Caco-2 (cell line): ENCODE results near the gene SELENON. TPM values are rescaled to one million over a fixed set of nuclear protein-coding genes. Genes with fewer than 3 reads are reported as not detected.

Experiments used
- BruUV-seq: library from RNA; stranded (reverse); fragments of 400-500 nt; replicated peaks from 2 replicates; lab custom pipeline; 2021; lab: Mats Ljungman, UMichigan
- CTCF ChIA-PET: fragments of 300-600 bp; sonication (Branson Sonifier 250); formaldehyde crosslinking; loops from one replicate; lab custom pipeline; 2022; ENCODE audit warnings: antibody characterized with exemption; lab: Charles Lee
- POLR2A ChIA-PET: fragments of 300-600 bp; sonication (Branson Sonifier 250); formaldehyde crosslinking; loops from one replicate; lab custom pipeline; 2022; ENCODE audit warnings: antibody characterized with exemption; lab: Charles Lee
- DNase-seq, 2 experiments: peaks; one replicate each; pipeline versions ENCODE4 v3.0.0 to v3.0.0-alpha.2; 2020 to 2022
- H3K27me3 ChIP-seq: replicated peaks from 2 replicates; pipeline ENCODE4 v1.6.0; 2011; ENCODE audit warnings: low read length; ENCODE audit not compliant: control insufficient read depth, insufficient read depth
- H3K36me3 ChIP-seq: 2 replicates; pipeline ENCODE4 v1.5.1; 2011; ENCODE audit warnings: low read length; ENCODE audit not compliant: control insufficient read depth, insufficient read depth
- H3K4me1 ChIP-seq: fragments of 250-450 bp; sonication (Bioruptor Pico); 2 replicates; pipeline ENCODE4 v1.5.1; 2020; ENCODE audit warnings: mild to moderate bottlenecking
- H3K4me3 ChIP-seq: 2 replicates; pipeline ENCODE4 v1.5.1; 2011; ENCODE audit warnings: low read depth, mild to moderate bottlenecking, control low read depth, low read length
- H3K9me3 ChIP-seq: fragments of 250-450 bp; sonication (Bioruptor Pico); 2 replicates; pipeline ENCODE4 v1.5.1; 2020; ENCODE audit warnings: mild to moderate bottlenecking, moderate library complexity
- H3K27ac Mint-ChIP-seq: one replicate; pipeline ENCODE4 v1.8.0; 2022; ENCODE audit warnings: mixed read lengths; ENCODE audit not compliant: unreplicated experiment
- H3K27me3 Mint-ChIP-seq: one replicate; pipeline ENCODE4 v1.8.0; 2022; ENCODE audit warnings: mixed read lengths; ENCODE audit not compliant: insufficient read depth, unreplicated experiment
- H3K36me3 Mint-ChIP-seq: one replicate; pipeline ENCODE4 v1.8.0; 2022; ENCODE audit warnings: mild to moderate bottlenecking, mixed read lengths; ENCODE audit not compliant: insufficient read depth, unreplicated experiment
- H3K4me1 Mint-ChIP-seq: one replicate; pipeline ENCODE4 v1.8.0; 2022; ENCODE audit warnings: low read depth, mixed read lengths; ENCODE audit not compliant: unreplicated experiment
- H3K4me3 Mint-ChIP-seq: one replicate; pipeline ENCODE4 v1.8.0; 2022; ENCODE audit warnings: mild to moderate bottlenecking, moderate library complexity, mixed read lengths; ENCODE audit not compliant: unreplicated experiment
- H3K9me3 Mint-ChIP-seq: one replicate; pipeline ENCODE4 v1.8.0; 2022; ENCODE audit warnings: mixed read lengths; ENCODE audit not compliant: unreplicated experiment
- intact Hi-C: fragments of 100-400 bp; cut with micrococcal nuclease; formaldehyde crosslinking; loops from one replicate; pipeline ENCODE4 v1.10.0; 2022; ENCODE audit not compliant: unreplicated experiment
- total RNA-seq: library from RNA; stranded (reverse); gene quantifications from 2 replicates; pipeline ENCODE4 v1.2.3, GENCODE V29; 2022
- TF ChIP-seq, protein P1 (sequence below), 2 experiments: fragments of 200-600 bp in 1 of 2; IDR thresholded peaks; 1 replicate in 1 of 2; 2 replicates in 1 of 2; pipeline versions ENCODE4 v1.5.1 to v1.8.0; 2011 to 2022; ENCODE audit warnings: antibody characterized with exemption in 1 of 2, control low read depth in 1 of 2, inconsistent platforms in 1 of 2, low read depth in 1 of 2, low read length in 1 of 2, mild to moderate bottlenecking in 1 of 2, moderate library complexity in 1 of 2; ENCODE audit not compliant: insufficient read depth in 1 of 2, severe bottlenecking in 1 of 2, unreplicated experiment in 1 of 2

The SELENON gene
- total RNA-seq, 1 experiment from 2014 or later, result 58.3 TPM

GRCh38 chr1:25861316-25862286, 61.6 kb downstream of the SELENON start:
- Histone ChIP-seq H3K36me3 (peaks cover 2% of the 10 kb centered on the region; the same call in 1 of the 2 replicates), H3K9me3 (no peaks in the 10 kb centered on the region; the same call in 1 of the 2 replicates), H3K27me3 (no peaks in the 10 kb centered on the region), H3K4me1 (peaks cover 6% of the 10 kb centered on the region; the same call in 1 of the 2 replicates), H3K4me3 (no peak overlapping the region)
- Mint-ChIP-seq H3K9me3 (no peaks in the 10 kb centered on the region), H3K27me3 (no peaks in the 10 kb centered on the region), H3K4me3 (peak overlapping the region; percentile 12), H3K36me3 (peaks cover 33% of the 10 kb centered on the region), H3K27ac (no peak overlapping the region), H3K4me1 (peaks cover 10% of the 10 kb centered on the region)
- TSS peak; percentile 21 for BruUV-seq
- intact Hi-C loops, result no loop called here
- ChIA-PET POLR2A (no interaction called here), CTCF (interaction anchor here (0.6 kb wide), 1 partner anchor 14 kb away, joined by 3 read pairs; the partner anchor contains the start of gene PAQR7)
- DNase-seq, result peak in 1 of 2 experiments; percentile 9
- TF ChIP-seq, protein P1, sequence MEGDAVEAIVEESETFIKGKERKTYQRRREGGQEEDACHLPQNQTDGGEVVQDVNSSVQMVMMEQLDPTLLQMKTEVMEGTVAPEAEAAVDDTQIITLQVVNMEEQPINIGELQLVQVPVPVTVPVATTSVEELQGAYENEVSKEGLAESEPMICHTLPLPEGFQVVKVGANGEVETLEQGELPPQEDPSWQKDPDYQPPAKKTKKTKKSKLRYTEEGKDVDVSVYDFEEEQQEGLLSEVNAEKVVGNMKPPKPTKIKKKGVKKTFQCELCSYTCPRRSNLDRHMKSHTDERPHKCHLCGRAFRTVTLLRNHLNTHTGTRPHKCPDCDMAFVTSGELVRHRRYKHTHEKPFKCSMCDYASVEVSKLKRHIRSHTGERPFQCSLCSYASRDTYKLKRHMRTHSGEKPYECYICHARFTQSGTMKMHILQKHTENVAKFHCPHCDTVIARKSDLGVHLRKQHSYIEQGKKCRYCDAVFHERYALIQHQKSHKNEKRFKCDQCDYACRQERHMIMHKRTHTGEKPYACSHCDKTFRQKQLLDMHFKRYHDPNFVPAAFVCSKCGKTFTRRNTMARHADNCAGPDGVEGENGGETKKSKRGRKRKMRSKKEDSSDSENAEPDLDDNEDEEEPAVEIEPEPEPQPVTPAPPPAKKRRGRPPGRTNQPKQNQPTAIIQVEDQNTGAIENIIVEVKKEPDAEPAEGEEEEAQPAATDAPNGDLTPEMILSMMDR (IDR thresholded peaks at IDR 0.05; ENCODE audit: insufficient read depth in 1 of 2, low read depth in 1 of 2, low read length in 1 of 2, severe bottlenecking in 1 of 2, unreplicated experiment in 1 of 2), result no peak

DNA sequence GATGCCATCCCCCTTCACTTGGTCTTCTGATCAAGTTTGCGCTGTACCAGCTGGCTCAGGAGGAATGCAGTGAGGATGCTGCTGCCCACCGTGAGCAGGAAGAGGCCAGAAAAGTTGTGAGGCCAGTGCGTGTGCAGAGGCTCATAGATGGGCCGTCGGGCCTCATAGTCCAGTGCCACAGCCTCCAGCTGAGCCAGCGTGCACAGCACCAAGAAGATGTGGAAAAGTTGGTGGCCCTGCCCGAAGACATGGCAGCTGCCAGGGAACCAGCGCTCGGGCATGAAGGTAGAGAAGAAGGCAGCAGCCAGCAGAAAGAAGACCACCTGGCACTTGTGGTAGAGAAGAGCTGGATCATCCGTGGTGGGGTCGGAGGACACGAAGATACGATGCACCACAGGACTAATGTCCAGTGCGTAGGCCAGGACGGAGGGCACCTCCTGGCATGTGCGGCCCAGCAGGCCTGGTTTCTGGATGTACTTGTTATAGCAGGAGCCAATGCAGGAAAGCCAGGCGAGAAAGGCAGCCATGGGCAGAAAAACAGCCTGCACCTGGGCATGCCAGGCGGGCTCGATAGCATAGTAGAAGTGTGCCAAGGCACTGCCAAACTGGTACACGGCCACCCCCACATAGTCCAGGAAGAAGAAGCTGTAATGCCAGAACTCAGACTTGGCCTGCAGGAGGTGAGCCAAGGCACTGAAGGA, 62.9 kb downstream of the SELENON start:
- Mint-ChIP-seq H3K4me3 (no peak overlapping the region), H3K36me3 (peaks cover 41% of the 10 kb centered on the region), H3K27ac (no peak overlapping the region), H3K9me3 (no peaks in the 10 kb centered on the region), H3K4me1 (peaks cover 7% of the 10 kb centered on the region), H3K27me3 (no peaks in the 10 kb centered on the region)
- Histone ChIP-seq H3K9me3 (no peaks in the 10 kb centered on the region; the same call in 1 of the 2 replicates), H3K4me3 (no peak overlapping the region), H3K27me3 (no peaks in the 10 kb centered on the region), H3K36me3 (peaks cover 2% of the 10 kb centered on the region; the same call in 1 of the 2 replicates), H3K4me1 (peaks cover 16% of the 10 kb centered on the region)
- POLR2A ChIA-PET, result no interaction called here
- no TSS peak for BruUV-seq
- intact Hi-C loops, result no loop called here
- CTCF ChIA-PET, result no interaction called here
- TF ChIP-seq, protein P1 (IDR thresholded peaks at IDR 0.05; ENCODE audit: insufficient read depth in 1 of 2, low read depth in 1 of 2, low read length in 1 of 2, severe bottlenecking in 1 of 2, unreplicated experiment in 1 of 2), result no peak
- no peak for DNase-seq
